T47D (cell line): ENCODE results near the gene COA5.
A peak's percentile ranks its signal among the peaks of the same experiment; 100 is the strongest.

Experiments
- DNase-seq, 2 experiments: peaks; one replicate each; pipeline versions ENCODE4 v3.0.0 to v3.0.0-alpha.2; 2011 to 2012; ENCODE audit warnings: low read depth in 1 of 2, low spot score in 1 of 2
- JUND ChIP-seq: IDR thresholded peaks from 2 replicates; pipeline ENCODE4 v1.6.1; 2012; ENCODE audit warnings: low read depth
- in situ Hi-C: cut with HindIII; loops from 2 replicates; pipeline ENCODE4 v1.10.0; 2016; ENCODE audit warnings: low sequenced_read_pairs, low pct_unique_long_range_greater_than_20kb

Gene COA5

GRCh38 chr2:98576666-98577312 is 31.5 kb downstream of the COA5 start:
- no peak for DNase-seq
- TF ChIP-seq JUND: no peak
- in situ Hi-C loops: no loop called here

DNA sequence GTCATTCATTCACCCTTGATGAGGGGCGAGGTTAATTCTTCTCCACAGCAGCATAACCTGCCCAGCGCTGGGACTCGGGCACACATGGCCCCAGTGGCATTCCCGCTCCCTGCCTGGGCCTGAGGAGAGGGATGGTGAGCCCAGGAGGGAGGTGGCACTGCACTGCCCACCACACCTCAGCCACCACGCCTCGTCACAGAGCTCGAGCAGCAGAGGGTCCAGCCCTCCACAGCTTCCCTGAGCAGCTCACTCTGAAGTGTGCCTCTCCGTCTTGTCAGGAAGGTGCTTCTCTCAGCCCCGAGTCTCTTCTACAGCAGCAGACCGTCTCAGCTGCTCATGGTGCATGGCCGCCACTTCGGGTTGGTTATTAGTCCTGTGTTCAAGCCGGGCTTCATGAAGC is 34.9 kb downstream of the COA5 start:
- in situ Hi-C loops: no loop called here
- no peak for DNase-seq
- TF ChIP-seq JUND: no peak

DNA sequence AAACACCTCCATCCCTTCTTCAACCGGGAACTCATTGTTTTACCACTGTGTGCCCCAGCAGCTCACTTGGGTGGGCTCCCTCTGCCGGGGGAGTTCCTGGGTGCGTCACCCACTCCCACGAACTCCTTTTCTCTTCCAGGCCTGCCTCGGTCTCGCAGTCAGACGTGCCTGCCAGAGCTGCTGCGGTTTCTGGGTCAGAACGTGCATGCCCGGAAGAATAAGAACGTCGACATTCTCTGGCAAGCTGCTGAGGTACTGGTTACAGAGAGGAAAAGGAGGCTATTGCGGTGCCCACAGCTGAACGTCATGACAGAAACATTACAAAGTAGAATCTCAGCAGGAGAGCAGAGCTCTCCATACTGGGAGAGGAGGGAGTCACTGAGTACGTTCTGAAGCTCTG is 35.6 kb downstream of the COA5 start:
- no peak for TF ChIP-seq JUND
- no peak for DNase-seq
- in situ Hi-C loops: no loop called here

- in situ Hi-C loops: no loop called here
- TF ChIP-seq JUND: no peak
- no peak for DNase-seq
Observed at GRCh38 chr2:98572211-98572610, 36.1 kb downstream of the COA5 start.

GRCh38 chr2:98571796-98572195 is 36.5 kb downstream of the COA5 start:
- DNase-seq: no peak
- in situ Hi-C loops: no loop called here
- no peak for TF ChIP-seq JUND

DNA sequence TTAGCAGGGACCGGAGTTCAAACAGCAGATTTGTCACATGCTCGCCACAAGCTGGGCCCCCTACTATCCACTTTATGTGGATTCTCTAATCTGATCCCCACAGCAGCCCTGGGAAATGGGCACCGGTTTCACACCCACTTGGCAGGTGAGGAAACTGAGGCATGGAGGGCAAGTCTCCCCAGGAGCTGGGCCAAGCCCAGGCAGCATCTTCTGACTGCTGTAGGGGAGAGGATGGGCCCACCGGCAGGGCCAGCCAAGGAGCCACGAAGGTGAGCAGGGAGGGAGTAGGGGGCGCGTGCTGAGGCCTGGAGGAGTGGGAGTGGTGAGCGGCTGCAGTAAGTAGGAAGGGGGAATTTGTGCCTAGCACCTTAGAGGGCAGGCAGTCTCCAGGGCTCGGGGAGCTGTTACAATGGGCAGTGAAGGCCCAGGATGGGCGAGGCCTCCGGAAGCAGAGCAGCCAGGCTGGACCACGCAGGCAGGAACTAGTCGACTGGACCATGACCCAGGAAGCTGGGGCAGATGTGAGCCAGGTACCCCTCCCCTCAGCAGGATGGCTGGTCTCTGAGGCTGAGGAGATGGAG is 37.1 kb downstream of the COA5 start:
- no peak for TF ChIP-seq JUND
- no peak for DNase-seq
- in situ Hi-C loops: no loop called here

DNA sequence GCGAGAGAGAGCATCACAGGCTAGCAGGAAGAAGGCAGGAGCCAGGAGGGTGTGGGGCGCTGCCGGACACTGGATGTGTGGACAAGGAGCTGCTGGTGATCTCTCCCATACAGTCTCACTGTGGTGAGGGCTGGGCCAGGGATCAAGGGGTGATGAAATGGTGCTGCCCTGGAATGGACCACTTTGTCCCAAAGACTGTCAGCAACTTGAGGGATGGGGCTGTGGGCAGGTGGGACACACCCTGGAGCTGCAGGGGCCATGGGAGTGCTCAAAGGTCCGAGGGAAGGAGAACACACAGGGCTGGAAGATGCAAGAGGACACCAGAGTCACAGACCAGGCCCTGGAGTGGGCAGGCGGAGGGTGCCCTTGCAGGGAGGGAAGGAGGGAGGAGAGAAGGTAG is 38.0 kb downstream of the COA5 start:
- no peak for TF ChIP-seq JUND
- DNase-seq: no peak
- in situ Hi-C loops: no loop called here

- no peak for DNase-seq
- in situ Hi-C loops: no loop called here
- TF ChIP-seq JUND: no peak
Observed at GRCh38 chr2:98569915-98570314, 38.4 kb downstream of the COA5 start.

DNA sequence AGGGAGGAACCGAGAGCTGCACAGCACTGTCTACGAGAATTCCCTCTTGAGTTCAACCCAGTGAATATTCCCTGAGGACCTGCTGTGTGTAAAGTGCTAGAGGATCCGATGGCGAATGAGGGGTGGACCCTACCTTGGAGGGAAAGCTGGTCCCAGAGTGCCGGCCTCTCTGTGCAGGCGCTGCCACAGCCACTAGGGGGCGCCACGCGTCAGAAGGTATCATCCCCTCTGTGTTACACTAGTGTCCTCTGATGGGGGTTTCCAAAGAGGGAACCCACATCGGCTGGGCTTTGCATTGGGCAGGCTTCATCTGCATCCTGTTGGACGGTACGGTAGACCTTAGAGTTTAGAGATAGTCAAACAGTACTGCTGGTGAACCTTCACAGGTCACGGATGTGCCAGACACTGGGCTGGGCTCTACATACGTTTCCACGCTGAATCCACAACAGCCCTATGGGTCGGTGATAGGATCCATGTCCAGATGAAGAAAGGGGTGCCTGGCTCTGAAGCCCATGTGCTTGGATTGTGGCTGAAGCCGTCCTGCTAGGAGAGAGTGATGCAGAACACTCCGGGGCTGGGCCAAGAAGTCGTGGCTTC is 39.0 kb downstream of the COA5 start:
- in situ Hi-C loops: no loop called here
- DNase-seq: peak; percentile 38 to 59
- no peak for TF ChIP-seq JUND

- in situ Hi-C loops: no loop called here
- no peak for DNase-seq
- TF ChIP-seq JUND: no peak
Observed at GRCh38 chr2:98568161-98568956, 40.0 kb downstream of the COA5 start.

DNA sequence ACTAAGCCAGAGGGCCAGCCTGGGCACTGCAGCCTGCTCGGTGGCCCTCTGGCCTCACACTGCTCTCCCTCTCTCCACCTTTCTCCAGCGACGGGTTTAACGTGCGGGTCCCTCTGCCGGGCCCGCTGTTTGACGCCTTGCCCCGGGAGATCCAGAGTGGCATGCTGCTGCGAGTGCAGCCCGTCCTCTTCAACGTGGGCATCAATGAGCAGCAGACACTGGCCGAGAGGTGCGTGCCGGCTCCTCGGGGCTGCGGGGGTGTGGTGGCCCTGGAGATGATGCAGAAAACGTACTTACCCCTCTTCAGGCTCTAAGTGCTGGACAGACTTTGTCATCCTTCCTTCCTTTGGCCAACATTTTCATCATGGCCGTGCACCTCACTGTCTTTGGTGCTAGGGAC is 42.4 kb downstream of the COA5 start:
- TF ChIP-seq JUND: no peak
- no peak for DNase-seq
- in situ Hi-C loops: no loop called here

DNA sequence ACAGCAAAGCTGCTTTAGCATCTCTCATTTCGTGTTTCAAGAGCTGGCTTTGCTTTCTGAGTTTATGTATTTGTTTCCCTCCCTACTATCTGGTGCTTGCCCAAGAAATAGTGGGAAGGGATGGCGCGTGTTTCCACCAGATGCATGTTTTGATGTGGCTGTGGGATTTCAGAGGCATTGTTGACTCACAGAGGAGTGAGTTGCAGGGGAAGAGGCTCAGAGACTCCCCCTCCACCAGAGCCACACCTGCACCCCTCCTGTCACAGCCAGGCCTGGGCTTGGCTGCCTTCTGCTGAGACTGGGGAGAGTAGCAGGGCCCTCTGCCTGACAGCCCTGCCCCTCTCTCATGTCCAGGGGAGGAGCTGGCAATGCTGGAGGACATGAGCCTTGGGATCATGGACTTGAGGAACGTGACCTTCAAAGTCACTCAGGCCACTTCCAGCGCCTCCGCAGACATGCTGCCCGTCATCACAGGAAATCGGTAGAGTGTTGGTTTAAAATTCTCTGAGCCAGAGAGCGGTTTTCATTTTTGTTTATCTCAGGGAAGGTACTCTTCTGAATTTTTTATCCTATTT is 42.9 kb downstream of the COA5 start:
- in situ Hi-C loops: no loop called here
- no peak for TF ChIP-seq JUND
- DNase-seq: no peak

DNA sequence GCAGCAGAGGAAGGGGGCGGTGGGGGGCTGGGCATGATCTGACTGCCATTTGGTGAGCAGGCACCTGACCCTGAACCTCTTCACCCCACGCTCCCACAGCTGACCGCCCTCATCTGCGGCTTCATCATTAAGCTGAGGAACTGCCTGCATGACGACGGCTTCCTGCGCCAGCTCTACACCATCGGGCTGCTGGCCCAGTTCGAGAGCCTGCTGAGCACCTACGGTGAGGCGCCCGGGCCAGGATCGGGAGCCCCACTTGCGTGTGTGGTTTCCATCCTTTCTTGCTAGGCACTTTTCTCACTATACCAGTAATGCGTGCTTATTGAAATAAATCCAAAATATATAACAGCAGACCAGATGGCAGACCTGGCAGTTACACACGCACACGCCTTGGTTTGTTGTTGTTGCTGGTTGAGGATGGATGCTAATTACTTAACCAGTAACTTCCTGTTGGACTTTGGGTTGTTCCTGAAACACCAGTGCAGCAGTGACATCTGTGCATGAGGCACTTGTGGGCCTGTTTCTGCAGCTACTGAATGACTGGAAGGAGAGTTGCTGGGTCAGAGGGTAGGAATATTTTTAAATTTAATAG is 43.7 kb downstream of the COA5 start:
- in situ Hi-C loops: no loop called here
- no peak for TF ChIP-seq JUND
- DNase-seq: no peak
